Cardiac muscle cell (in vitro differentiated cells and primary cell): ENCODE results near the gene TMEM192. TPM values are rescaled to one million over a fixed set of nuclear protein-coding genes. Genes with fewer than 3 reads are reported as not detected.

ENCODE experiments used
- DNase-seq, 2 donors: peaks; one replicate each; pipeline versions ENCODE4 v3.0.0 to v3.0.0-alpha.2; 2010 to 2017; ENCODE audit warnings: low read depth in 1 of 2, low spot score in 1 of 2
- H3K27ac ChIP-seq: fragments of 200-600 bp; sonication (generic); 2 replicates; pipeline ENCODE4 v1.5.1; 2016
- H3K27me3 ChIP-seq: fragments of 200-600 bp; sonication (generic); 2 replicates; pipeline ENCODE4 v1.6.0; 2016; ENCODE audit warnings: control low read depth
- H3K36me3 ChIP-seq: fragments of 200-600 bp; sonication (generic); 2 replicates; pipeline ENCODE4 v1.5.1; 2016; ENCODE audit warnings: control low read depth
- H3K4me1 ChIP-seq: fragments of 200-600 bp; sonication (generic); 2 replicates; pipeline ENCODE4 v1.8.1; 2017; ENCODE audit warnings: low read depth, mild to moderate bottlenecking, mixed run types
- H3K4me3 ChIP-seq: fragments of 200-600 bp; sonication (generic); 2 replicates; pipeline ENCODE4 v1.5.1; 2016; ENCODE audit warnings: mild to moderate bottlenecking
- H3K9me3 ChIP-seq: fragments of 200-600 bp; sonication (generic); 2 replicates; pipeline ENCODE4 v1.5.1; 2017; ENCODE audit warnings: low read depth, mild to moderate bottlenecking, control low read depth
- polyA plus RNA-seq: library from polyadenylated mRNA; unstranded; fragments of >200 nt; fragmentation: Nextera tagmentation; extraction: Ambion mirVana; gene quantifications from 2 replicates; pipeline ENCODE4 v1.2.1, GENCODE V29; 2016
- total RNA-seq: library from RNA; depleted of rRNA; stranded (reverse); fragments of >200 nt; gene quantifications from 2 replicates; pipeline ENCODE4 v1.2.3, GENCODE V29; 2016
- TF ChIP-seq, protein P1 (sequence below): IDR thresholded peaks from 2 replicates; pipeline ENCODE4 v1.5.1; 2012; ENCODE audit warnings: low read depth, mild to moderate bottlenecking, low read length

The TMEM192 gene
- 5.2 and 7.7 TPM in 2 replicates for total RNA-seq
- 14.0 and 17.3 TPM in 2 replicates for polyA plus RNA-seq

DNA sequence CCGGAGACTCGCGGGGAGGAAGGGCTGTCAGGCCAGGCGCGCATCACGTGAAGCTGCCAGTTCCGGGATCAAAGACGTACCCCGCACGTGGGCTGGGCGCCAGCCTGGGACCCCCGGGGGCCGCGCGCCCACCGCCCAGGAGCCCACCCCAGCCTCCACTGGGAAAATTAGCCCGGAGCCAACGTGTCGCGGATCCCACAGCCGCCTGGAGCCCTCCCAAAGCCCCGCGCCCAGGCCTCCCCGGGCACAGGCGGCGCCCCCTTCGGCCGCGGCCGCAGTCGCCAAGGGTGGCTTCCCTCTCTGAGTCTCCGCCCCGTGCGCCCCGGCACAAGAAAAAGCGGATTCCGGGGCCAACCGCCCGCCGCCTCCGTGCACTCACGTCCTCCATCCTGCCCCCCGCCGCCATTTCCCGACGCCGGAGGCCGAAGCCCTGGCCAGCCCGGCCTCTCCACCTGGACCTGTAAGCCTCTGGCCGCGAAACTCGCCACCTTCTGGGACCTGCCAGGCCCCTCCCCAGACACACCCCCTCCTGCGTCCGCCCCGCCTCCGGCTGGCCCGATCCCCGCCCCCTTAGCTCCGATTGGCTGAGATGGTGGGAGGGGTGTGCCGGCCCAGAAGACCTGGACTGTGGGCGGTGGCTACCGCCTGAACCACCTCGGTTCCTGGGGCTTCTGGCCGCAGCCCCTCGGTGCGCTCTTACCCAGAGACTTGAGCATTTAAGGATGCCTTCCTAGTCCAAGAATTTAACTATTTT is at the start of gene TMEM192:
TSS of gene TMEM192 (minus strand) at position 493 of the 754 bp plus-strand sequence. CDS start at position 406, 87 bp downstream.
- Histone ChIP-seq H3K27ac (peak within 1 kb of the TSS; percentile 93), H3K9me3 (no peaks in the 10 kb centered on the region), H3K27me3 (no peaks in the 10 kb centered on the region), H3K4me1 (peaks cover 3% of the 10 kb centered on the region), H3K4me3 (peak within 1 kb of the TSS; percentile 64), H3K36me3 (no peaks in the 10 kb centered on the region)
- peak; percentile 94 to 96 for DNase-seq
- TF ChIP-seq, protein P1, sequence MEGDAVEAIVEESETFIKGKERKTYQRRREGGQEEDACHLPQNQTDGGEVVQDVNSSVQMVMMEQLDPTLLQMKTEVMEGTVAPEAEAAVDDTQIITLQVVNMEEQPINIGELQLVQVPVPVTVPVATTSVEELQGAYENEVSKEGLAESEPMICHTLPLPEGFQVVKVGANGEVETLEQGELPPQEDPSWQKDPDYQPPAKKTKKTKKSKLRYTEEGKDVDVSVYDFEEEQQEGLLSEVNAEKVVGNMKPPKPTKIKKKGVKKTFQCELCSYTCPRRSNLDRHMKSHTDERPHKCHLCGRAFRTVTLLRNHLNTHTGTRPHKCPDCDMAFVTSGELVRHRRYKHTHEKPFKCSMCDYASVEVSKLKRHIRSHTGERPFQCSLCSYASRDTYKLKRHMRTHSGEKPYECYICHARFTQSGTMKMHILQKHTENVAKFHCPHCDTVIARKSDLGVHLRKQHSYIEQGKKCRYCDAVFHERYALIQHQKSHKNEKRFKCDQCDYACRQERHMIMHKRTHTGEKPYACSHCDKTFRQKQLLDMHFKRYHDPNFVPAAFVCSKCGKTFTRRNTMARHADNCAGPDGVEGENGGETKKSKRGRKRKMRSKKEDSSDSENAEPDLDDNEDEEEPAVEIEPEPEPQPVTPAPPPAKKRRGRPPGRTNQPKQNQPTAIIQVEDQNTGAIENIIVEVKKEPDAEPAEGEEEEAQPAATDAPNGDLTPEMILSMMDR = peak; percentile 50

DNA sequence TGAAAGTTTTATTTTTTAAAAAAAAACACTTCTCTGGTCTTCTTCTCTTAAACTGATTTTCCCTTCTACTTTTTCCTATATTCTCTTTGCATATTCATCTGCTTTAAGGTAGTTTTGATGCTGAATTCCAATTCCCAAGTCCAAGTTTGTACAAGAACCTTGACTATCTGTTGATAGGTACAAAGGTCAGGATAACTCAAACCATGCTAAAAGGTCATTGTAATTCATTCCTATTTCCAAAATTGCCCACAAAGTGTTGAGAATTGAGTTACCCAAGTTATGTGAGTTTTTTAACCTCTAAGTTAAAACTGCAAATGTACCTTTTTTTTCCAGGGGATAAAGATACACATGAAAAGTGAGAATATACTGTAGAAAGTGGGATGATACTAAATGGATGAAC is 46.1 kb upstream of the TMEM192 start:
- H3K9me3 ChIP-seq = no peaks in the 10 kb centered on the region
- DNase-seq = no peak
- no peaks in the 10 kb centered on the region for H3K27me3 ChIP-seq
- H3K4me3 ChIP-seq = no peak overlapping the region
- no peaks in the 10 kb centered on the region for H3K4me1 ChIP-seq
- H3K27ac ChIP-seq = no peak overlapping the region
- no peaks in the 10 kb centered on the region for H3K36me3 ChIP-seq
- TF ChIP-seq, protein P1 = no peak

DNA sequence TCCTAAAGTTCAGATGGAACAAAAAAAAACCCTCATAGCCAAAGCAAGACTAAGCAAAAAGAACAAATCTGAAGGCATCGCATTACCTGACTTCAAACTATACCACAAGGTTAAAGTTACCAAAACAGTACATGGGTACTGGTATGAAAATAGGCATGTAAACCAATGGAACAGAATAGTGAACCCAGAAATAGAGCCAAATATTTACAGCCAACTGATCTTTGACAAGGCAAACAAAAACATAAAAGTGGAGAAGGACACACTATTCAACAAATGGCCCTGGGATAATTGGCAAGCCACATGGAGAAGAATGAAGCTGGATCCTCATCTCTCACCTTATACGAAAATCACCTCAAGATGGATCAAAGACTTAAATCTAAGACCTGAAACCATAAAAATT is 44.2 kb upstream of the TMEM192 start:
- H3K4me1 ChIP-seq = no peaks in the 10 kb centered on the region

DNA sequence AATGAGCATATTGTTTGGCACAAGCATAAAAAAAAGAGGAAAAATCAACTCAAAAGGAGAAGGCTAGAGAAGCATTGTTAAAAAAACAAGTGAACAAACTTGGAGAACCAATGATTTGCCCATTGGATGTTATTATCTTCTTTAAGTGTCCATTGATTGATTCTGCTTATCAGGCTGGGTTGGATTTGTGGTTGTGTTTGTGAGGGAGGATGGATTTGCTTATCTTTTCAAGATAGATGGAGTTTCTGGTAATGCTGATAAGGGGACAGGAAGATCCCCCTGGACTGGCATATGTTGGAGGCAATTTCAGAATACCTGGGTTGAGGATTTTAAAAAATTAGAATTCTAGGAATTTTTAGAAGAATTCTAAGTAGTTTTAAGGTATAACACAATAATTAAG is 41.8 kb upstream of the TMEM192 start:
- Histone ChIP-seq H3K4me3 (no peak overlapping the region), H3K27ac (no peak overlapping the region), H3K9me3 (no peaks in the 10 kb centered on the region), H3K36me3 (no peaks in the 10 kb centered on the region), H3K27me3 (no peaks in the 10 kb centered on the region), H3K4me1 (no peaks in the 10 kb centered on the region)
- DNase-seq = no peak
- TF ChIP-seq, protein P1 = no peak

More for the DNA sequence above, 44.2 kb upstream of the TMEM192 start:
- Histone ChIP-seq H3K4me3 (no peak overlapping the region), H3K9me3 (no peaks in the 10 kb centered on the region), H3K27me3 (no peaks in the 10 kb centered on the region), H3K27ac (no peak overlapping the region), H3K36me3 (no peaks in the 10 kb centered on the region)
- DNase-seq = no peak
- TF ChIP-seq, protein P1 = no peak

DNA sequence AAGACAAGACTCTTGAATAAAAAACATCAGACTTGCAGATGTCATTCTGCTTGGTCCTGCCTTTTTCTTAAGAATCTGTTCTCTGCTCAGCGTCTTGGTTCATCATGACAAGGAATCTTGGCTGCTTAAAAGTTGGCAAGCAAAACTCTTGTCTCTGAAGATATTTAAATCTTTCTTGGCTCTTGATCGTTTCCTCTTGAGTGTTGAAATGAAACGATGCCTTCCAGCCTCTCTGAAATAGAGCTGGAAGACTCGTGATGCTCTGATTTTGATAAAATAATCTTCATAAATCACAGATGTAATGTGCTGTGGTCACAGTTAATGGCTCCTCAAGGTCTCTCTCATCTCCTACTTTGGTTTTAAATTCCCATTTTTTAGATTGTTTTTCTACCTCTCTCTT is 39.9 kb upstream of the TMEM192 start:
- Histone ChIP-seq H3K4me3 (no peak overlapping the region), H3K9me3 (no peaks in the 10 kb centered on the region), H3K4me1 (no peaks in the 10 kb centered on the region), H3K27me3 (no peaks in the 10 kb centered on the region), H3K36me3 (no peaks in the 10 kb centered on the region), H3K27ac (no peak overlapping the region)
- TF ChIP-seq, protein P1 = no peak
- DNase-seq = peak in 1 of 2 donors; percentile 85
